GF-D8 (cell line): ENCODE results near the gene C1orf35.
A peak's percentile ranks its signal among the peaks of the same experiment; 100 is the strongest.

ENCODE experiments used
- DNase-seq: peaks from one replicate; lab custom pipeline; 2025; lab: John Stamatoyannopoulos, UW

Gene C1orf35

GRCh38 chr1:228094432-228095016 is 8.6 kb downstream of the C1orf35 start:
- no peak for DNase-seq

GRCh38 chr1:228093050-228093906 is 9.8 kb downstream of the C1orf35 start:
- no peak for DNase-seq

GRCh38 chr1:228092342-228093049 is 10.6 kb downstream of the C1orf35 start:
- no peak for DNase-seq

- DNase-seq: no peak
Observed at GRCh38 chr1:228091084-228091483, 12.0 kb downstream of the C1orf35 start.

GRCh38 chr1:228090613-228091081 is 12.5 kb downstream of the C1orf35 start:
- no peak for DNase-seq

- DNase-seq: peak; percentile 45
Observed at GRCh38 chr1:228089519-228090380, 13.4 kb downstream of the C1orf35 start.

- peak; percentile 65 for DNase-seq
Observed at GRCh38 chr1:228088586-228089498, 14.3 kb downstream of the C1orf35 start.

- DNase-seq: no peak
Observed at GRCh38 chr1:228087771-228088251, 15.3 kb downstream of the C1orf35 start.

GRCh38 chr1:228085287-228085951 is 17.7 kb downstream of the C1orf35 start:
- DNase-seq: no peak

- no peak for DNase-seq
Observed at GRCh38 chr1:228084797-228085196, 18.3 kb downstream of the C1orf35 start.

- no peak for DNase-seq
Observed at GRCh38 chr1:228084325-228084724, 18.8 kb downstream of the C1orf35 start.

GRCh38 chr1:228083871-228084278 is 19.2 kb downstream of the C1orf35 start:
- no peak for DNase-seq

- no peak for DNase-seq
Observed at GRCh38 chr1:228082918-228083870, 19.9 kb downstream of the C1orf35 start.

- peak; percentile 53 for DNase-seq
Observed at GRCh38 chr1:228082214-228082917, 20.8 kb downstream of the C1orf35 start, which contains the start of gene ARF1. Gene ARF1, plus strand, starts transcription at chr1:228082708. Its CDS starts 14,407 bp downstream, at chr1:228097115.

GRCh38 chr1:228081578-228082213 is 21.4 kb downstream of the C1orf35 start:
- DNase-seq: no peak

GRCh38 chr1:228081144-228081543 is 22.0 kb downstream of the C1orf35 start:
- no peak for DNase-seq

- no peak for DNase-seq
Observed at GRCh38 chr1:228079601-228080263, 23.4 kb downstream of the C1orf35 start.
